Stimulated activated CD8-positive, alpha-beta memory T cell treated with anti-CD3 and anti-CD28 coated beads, Interleukin-4, amount 100 ng/mL, for 24 hours (primary cell): ENCODE data around the gene ARID3A.
"Not testable (repeated sequence)": the region's sequence is repeated elsewhere in the genome, so short reads cannot be mapped to it uniquely, and the experiment has no call there.

Source experiments
- DNase-seq: peaks from one replicate; pipeline ENCODE4 v3.0.0-alpha.2; 2020; ENCODE audit warnings: low read depth

ARID3A gene

GRCh38 chr19:1017906-1018305 is 92.1 kb downstream of the ARID3A start:
- DNase-seq, result no peak

DNA sequence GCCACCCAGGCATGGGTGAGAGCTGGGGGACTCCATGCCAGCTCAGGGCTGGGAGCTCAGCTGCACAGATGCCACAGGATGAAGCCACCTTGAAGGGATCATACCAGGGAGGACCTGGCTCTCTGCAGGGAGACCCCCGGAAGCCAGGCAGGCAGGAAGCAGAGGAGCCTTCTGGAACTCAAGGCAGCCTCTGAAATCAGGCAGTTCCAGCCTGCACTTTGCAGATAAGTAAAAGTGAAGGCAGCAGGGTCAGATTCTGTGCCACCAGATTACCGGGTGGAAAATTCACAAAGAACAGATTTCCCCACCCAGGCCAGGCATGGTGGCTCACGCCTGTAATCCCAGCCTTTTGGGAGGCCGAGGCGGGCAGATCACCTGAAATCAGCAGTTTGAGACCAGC is 92.6 kb downstream of the ARID3A start:
- DNase-seq, result no peak

DNA sequence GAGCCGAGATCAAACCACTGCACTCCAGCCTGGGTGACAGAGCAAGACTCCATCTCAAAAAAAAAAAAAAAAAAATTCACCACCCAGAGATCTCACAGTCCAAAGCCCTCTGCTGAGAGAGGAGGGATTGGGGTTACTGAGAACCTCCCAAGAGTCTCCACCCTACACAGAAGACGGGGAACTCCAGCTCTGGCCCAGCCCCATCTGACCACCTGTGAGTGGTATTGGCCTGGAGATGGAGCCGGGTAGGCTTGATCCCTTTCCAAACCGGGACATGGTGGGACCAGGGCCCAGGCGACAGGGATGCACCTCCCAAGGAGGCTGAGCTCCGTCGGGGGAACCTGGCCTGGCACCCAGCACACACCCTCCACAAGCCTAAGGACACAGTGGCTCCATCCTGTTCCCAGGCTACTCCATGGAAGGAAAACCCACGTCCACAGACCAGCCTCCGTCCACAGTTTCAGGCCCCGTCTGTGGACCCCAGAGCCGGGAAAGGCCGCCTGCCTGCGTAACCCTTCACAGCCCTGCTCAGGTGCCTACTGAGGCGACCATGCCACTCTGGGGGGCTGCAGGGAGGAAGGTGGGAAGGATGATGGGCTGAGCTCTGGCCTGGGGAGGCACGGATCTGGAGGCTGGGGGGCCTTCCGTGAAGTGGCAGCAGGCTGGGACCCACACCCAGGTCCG is 93.2 kb downstream of the ARID3A start:
- no peak for DNase-seq

- no peak for DNase-seq
Measured at GRCh38 chr19:1019616-1019961, 93.8 kb downstream of the ARID3A start.

DNA sequence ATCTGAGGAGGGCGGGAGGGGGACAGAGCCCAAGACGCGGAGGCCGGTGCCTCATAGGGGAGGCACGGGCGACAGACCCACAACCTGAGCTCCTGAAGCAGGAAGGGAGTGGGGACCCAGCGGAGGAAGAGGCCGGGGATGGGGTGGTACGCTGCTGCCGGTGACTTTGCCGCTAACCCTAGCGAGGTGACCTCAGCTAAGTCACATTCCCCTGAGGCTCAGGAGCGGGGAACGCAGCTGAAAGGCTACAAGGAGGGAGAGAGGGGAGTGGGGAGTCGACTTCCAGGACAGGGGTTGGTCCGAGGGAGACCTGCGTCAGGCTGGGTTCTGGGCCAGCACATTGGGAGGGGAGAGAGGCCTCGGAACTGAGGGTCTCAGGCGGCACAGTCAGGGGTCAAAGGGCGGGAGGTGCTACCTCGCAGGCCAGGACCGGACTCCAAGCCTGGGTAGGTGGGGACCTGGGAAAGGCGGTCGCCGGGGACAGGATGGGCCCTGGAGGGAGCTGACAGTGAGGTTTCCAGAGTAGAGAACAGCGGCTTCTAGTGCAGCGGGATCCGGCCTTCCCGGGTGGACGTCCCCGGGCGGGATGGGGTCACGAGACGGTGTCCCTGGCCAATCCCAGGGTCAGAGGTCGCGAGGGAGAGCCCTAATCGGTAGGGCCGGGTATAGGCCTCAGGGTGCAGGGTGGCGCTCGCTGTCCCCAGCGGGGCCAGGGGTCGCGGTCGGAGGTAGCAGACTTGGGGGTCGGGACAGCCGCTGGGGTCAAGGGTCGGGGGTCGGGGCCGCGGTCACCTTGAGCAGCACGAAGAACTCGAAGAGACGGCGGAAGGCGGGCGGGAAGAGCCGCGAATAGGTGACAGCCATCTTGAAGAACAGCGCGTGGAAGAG is 94.4 kb downstream of the ARID3A start:
- no peak for DNase-seq

DNA sequence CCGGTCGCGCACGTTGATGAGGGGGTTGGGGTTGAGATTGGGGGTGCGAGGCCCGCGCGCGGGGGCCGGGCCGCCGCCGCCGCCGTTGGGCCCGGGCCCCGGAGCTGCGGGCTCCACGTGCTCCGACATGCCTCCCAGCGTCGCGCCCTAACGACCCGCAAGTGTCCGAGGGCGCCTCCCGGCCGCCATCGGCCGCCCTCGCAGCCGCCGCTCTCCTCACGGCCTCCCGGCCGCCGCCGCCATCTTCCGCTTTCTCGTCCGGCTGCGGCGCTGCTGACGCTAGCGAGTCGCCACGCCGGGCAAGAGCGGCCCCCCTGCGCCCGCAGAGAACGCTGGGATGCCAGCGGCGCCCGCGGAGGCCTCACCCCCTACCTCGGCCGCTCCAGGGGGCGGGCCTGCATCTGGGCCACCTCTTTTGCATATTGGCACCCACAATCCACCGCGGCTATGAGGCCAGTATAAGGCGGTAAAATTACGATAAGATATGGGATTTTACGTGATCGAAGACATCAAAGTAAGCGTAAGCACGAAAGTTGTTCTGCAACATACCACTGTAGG is 95.1 kb downstream of the ARID3A start, which contains the start of gene TMEM259:
TMEM259 (minus strand) TSS at position 256 of the 558 bp plus-strand sequence; CDS start at position 129, 127 bp downstream.
- DNase-seq, result peak; percentile 94

DNA sequence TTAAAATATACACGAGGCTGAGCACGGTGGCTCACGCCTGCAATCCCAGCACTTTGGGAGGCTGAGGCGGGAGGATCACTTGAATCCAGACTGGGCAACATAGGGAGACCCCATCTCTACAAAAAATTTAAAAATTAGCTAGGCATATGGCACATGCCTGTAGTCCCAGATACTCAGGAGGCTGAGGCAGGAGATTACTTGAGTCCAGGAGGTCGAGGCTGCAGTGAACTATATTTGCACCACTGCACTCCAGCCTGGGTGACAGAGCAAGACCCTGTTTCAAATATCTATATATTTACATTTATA is 98.0 kb downstream of the ARID3A start:
- not testable (repeated sequence) for DNase-seq

DNA sequence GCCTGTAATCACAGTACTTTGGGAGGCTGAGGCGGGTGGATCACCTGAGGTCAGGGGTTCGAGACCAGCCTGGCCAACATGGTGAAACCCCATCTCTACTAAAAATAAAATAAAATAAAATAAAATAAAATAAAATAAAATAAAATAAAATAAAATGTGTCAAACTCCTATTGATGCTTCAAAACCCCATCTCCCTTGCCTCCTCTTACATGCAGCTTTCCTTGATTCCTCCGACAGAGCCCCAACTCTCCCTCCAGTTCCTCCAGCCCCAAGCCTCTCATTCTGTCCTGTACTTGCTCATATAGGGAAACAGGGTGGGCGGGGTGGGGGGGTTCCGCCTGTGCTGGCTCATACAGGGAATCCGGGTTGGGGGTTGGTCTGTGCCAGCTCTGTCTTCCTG is 99.2 kb downstream of the ARID3A start:
- DNase-seq, result not testable (repeated sequence)
